OCI-LY3 (cell line): ENCODE results near the gene SLC66A2.

Experiments used
- H2AFZ ChIP-seq: fragments of 200-600, 300-600 bp; shearing (Covaris generic); 2 replicates; pipeline ENCODE4 v1.6.0; 2014; ENCODE audit warnings: antibody characterized with exemption, low read depth, low read length
- H3K27ac ChIP-seq: fragments of 200-600, 300-600 bp; sonication (generic); 2 replicates; pipeline ENCODE4 v1.5.1; 2014; ENCODE audit warnings: mild to moderate bottlenecking, low read length, moderate library complexity, mixed read lengths
- H3K27me3 ChIP-seq: fragments of 200-600, 300-600 bp; sonication (generic); 2 replicates; pipeline ENCODE4 v1.6.1; 2014; ENCODE audit warnings: low read depth, low read length, mixed read lengths
- H3K36me3 ChIP-seq: fragments of 200-600, 300-600 bp; sonication (generic); replicated peaks from 2 replicates; pipeline ENCODE3; 2014; ENCODE audit warnings: low read depth, low read length, mixed read lengths
- H3K4me1 ChIP-seq: fragments of 300-600, 200-600 bp; sonication (generic); 2 replicates; pipeline ENCODE4 v1.6.1; 2014; ENCODE audit warnings: low read length, mixed read lengths
- H3K4me2 ChIP-seq: fragments of 200-600, 300-600 bp; sonication (generic); 2 replicates; pipeline ENCODE4 v1.6.1; 2014; ENCODE audit warnings: low read length, mixed read lengths
- H3K4me3 ChIP-seq: fragments of 300-600, 200-600 bp; sonication (generic); 2 replicates; pipeline ENCODE4 v1.5.1; 2014; ENCODE audit warnings: antibody characterized with exemption, mild to moderate bottlenecking, low read length, moderate library complexity
- H3K79me2 ChIP-seq: fragments of 300-600, 200-600 bp; shearing (Covaris generic); 2 replicates; pipeline ENCODE4 v1.6.1; 2014; ENCODE audit warnings: mild to moderate bottlenecking, low read length, mixed read lengths
- H3K9ac ChIP-seq: fragments of 300-600, 200-600 bp; shearing (Covaris generic); 2 replicates; pipeline ENCODE4 v1.6.0; 2014; ENCODE audit warnings: mild to moderate bottlenecking, low read length, moderate library complexity
- H3K9me3 ChIP-seq: fragments of 200-600, 300-600 bp; shearing (Covaris generic); 2 replicates; pipeline ENCODE4 v1.6.1; 2014; ENCODE audit warnings: low read length, mixed read lengths; ENCODE audit not compliant: insufficient read depth
- H4K20me1 ChIP-seq: fragments of 200-600, 300-600 bp; sonication (generic); 2 replicates; pipeline ENCODE4 v1.6.1; 2016; ENCODE audit warnings: low read length, mixed read lengths; ENCODE audit not compliant: insufficient read depth
- CTCF ChIP-seq: fragments of 200-600, 300-600 bp; sonication (generic); IDR thresholded peaks from 2 replicates; pipeline ENCODE4 v1.5.1; 2014; ENCODE audit warnings: antibody characterized with exemption, low read length, low read depth
- EZH2phosphoT487 ChIP-seq: fragments of 200-600 bp; shearing (Covaris generic); IDR thresholded peaks from 2 replicates; pipeline ENCODE4 v1.6.1; 2018; ENCODE audit warnings: antibody characterized with exemption, mixed run types, low read depth

SLC66A2 gene

GRCh38 chr18:79953971-79954651 lies 2.7 kb upstream of the SLC66A2 start:
- Histone ChIP-seq H3K4me3 (no peak overlapping the region), H3K4me1 (peaks cover 16% of the 10 kb centered on the region), H4K20me1 (peaks cover 13% of the 10 kb centered on the region), H3K27ac (no peak overlapping the region), H3K4me2 (no peak overlapping the region), H3K9me3 (no peaks in the 10 kb centered on the region), H3K27me3 (no peaks in the 10 kb centered on the region), H3K79me2 (peaks cover 22% of the 10 kb centered on the region), H2AFZ (no peak overlapping the region), H3K36me3 (peaks cover 1% of the 10 kb centered on the region), H3K9ac (no peak overlapping the region)
- TF ChIP-seq CTCF: no peak
- no peak for TF ChIP-seq EZH2phosphoT487

- TF ChIP-seq EZH2phosphoT487: no peak
- no peak for TF ChIP-seq CTCF
- Histone ChIP-seq H3K36me3 (peaks cover 10% of the 10 kb centered on the region), H3K4me2 (no peak overlapping the region), H3K79me2 (peaks cover 32% of the 10 kb centered on the region), H4K20me1 (peaks cover 23% of the 10 kb centered on the region), H3K4me1 (peaks cover 16% of the 10 kb centered on the region), H3K9ac (no peak overlapping the region), H3K4me3 (no peak overlapping the region), H3K9me3 (no peaks in the 10 kb centered on the region), H3K27me3 (no peaks in the 10 kb centered on the region), H2AFZ (no peak overlapping the region), H3K27ac (no peak overlapping the region)
These were observed 1.6 kb upstream of the SLC66A2 start for GRCh38 chr18:79952996-79953559.

GRCh38 chr18:79952456-79952995 lies 1.1 kb upstream of the SLC66A2 start:
- Histone ChIP-seq H4K20me1 (peaks cover 28% of the 10 kb centered on the region), H3K4me3 (no peak overlapping the region), H3K4me1 (peaks cover 16% of the 10 kb centered on the region), H3K4me2 (no peak overlapping the region), H3K27me3 (no peaks in the 10 kb centered on the region), H3K27ac (no peak overlapping the region), H3K9ac (no peak overlapping the region), H3K79me2 (peaks cover 38% of the 10 kb centered on the region), H3K9me3 (no peaks in the 10 kb centered on the region), H3K36me3 (peaks cover 12% of the 10 kb centered on the region), H2AFZ (no peak overlapping the region)
- TF ChIP-seq EZH2phosphoT487 (no peak), CTCF (no peak)

- H3K36me3 ChIP-seq: peaks cover 16% of the 10 kb centered on the region
- H3K4me2 ChIP-seq: peak overlapping the region; percentile 89
- peaks cover 54% of the 10 kb centered on the region for H3K79me2 ChIP-seq
- peaks cover 43% of the 10 kb centered on the region for H4K20me1 ChIP-seq
- no peaks in the 10 kb centered on the region for H3K9me3 ChIP-seq
- TF ChIP-seq EZH2phosphoT487 (no peak), CTCF (no peak)
- H3K27ac ChIP-seq: peak overlapping the region; percentile 62
- no peaks in the 10 kb centered on the region for H3K27me3 ChIP-seq
- H3K4me3 ChIP-seq: peak overlapping the region; percentile 82
- H3K9ac ChIP-seq: peak overlapping the region; percentile 83
- H2AFZ ChIP-seq: no peak overlapping the region
- H3K4me1 ChIP-seq: peaks cover 16% of the 10 kb centered on the region
These were observed 725 bp downstream of the SLC66A2 start for GRCh38 chr18:79950515-79951341.
